Panc1 (cell line): Measurements from ENCODE around the gene RIPOR3.

Experiments used
- CTCF ChIP-seq: fragments of 450-650 bp; IDR thresholded peaks from 2 replicates; pipeline ENCODE4 v1.5.1; 2017; ENCODE audit warnings: mild to moderate bottlenecking
- POLR2AphosphoS5 ChIP-seq: IDR thresholded peaks from 2 replicates; pipeline ENCODE4 v1.6.1; 2012; ENCODE audit warnings: mild to moderate bottlenecking, low read depth, low read length, moderate library complexity
- REST ChIP-seq, 2 experiments: IDR thresholded peaks; 2 replicates each; pipeline ENCODE4 v1.6.1; 2011 to 2012; ENCODE audit warnings: low read depth in 2 of 2, control low read depth in 1 of 2, low read length in 1 of 2, mild to moderate bottlenecking in 1 of 2, moderate library complexity in 1 of 2; ENCODE audit not compliant: insufficient read depth in 1 of 2
- TCF7L2 ChIP-seq: IDR thresholded peaks from 2 replicates; pipeline ENCODE4 v1.6.1; 2011; ENCODE audit warnings: mild to moderate bottlenecking, low read depth, low read length, inconsistent platforms

DNA sequence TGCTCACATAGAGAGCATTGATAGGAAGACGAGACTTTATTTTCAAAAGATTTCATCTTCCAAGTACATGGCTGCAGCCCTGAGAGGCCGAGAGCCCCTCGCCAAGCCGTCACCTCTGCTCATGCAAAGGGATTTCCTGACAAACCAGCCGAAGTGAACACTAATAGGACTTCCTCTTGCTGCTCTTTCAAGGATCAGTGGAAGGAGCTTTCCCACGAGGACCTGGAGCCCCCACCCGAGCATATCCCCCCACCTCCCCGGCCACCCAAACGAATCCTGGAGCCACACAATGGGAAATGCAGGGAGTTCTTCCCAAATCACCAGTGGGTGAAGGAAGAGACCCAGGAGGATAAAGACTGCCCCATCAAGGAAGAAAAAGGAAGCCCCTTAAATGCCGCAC lies 111.8 kb downstream of the RIPOR3 start:
- TF ChIP-seq CTCF (no peak), POLR2AphosphoS5 (no peak), REST (IDR thresholded peaks at IDR 0.05; ENCODE audit: insufficient read depth in 1 of 2, low read depth in 2 of 2, low read length in 1 of 2) (no peak), TCF7L2 (no peak)
